Keratinocyte (primary cell): ENCODE results near the gene HOXC11.

Experiments
- EZH2 ChIP-seq: IDR thresholded peaks from one replicate; pipeline ENCODE4 v1.6.1; 2012; ENCODE audit warnings: inconsistent platforms, mild to moderate bottlenecking, low read length, moderate library complexity
- TF ChIP-seq, protein P1 (sequence below), 3 experiments: IDR thresholded peaks in 1 of 3; conservative IDR thresholded peaks in 1 of 3; optimal IDR thresholded peaks in 1 of 3; 2 replicates in 2 of 3; 3 replicates in 1 of 3; pipeline versions ENCODE3 to v1.5.1; 2011; ENCODE audit warnings: low read length in 3 of 3, mild to moderate bottlenecking in 3 of 3, moderate library complexity in 2 of 3, control low read depth in 1 of 3, inconsistent platforms in 1 of 3; ENCODE audit not compliant: insufficient read depth in 2 of 3; ENCODE audit errors: extremely low read depth in 1 of 3

DNA sequence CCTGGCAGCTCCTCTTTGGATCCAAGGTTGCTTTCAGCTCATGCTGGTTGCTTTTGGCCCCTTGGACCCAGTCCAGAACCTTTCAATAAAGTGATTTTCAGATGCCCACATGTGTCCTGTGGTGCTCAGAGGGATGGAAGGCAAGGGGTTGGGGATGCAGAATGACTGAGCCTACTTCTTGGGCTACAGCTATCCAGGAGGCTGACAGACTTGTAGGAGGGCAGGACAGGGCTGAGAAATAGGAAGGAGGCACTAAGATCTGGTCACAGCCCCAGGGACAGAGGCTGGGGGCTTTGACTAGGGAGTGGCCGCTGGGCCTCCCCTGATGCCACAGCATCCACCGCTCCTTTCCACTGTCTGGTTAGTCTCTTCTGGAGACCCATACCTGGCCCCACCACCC is 1.2 kb upstream of the HOXC11 start:
- TF ChIP-seq, protein P1, sequence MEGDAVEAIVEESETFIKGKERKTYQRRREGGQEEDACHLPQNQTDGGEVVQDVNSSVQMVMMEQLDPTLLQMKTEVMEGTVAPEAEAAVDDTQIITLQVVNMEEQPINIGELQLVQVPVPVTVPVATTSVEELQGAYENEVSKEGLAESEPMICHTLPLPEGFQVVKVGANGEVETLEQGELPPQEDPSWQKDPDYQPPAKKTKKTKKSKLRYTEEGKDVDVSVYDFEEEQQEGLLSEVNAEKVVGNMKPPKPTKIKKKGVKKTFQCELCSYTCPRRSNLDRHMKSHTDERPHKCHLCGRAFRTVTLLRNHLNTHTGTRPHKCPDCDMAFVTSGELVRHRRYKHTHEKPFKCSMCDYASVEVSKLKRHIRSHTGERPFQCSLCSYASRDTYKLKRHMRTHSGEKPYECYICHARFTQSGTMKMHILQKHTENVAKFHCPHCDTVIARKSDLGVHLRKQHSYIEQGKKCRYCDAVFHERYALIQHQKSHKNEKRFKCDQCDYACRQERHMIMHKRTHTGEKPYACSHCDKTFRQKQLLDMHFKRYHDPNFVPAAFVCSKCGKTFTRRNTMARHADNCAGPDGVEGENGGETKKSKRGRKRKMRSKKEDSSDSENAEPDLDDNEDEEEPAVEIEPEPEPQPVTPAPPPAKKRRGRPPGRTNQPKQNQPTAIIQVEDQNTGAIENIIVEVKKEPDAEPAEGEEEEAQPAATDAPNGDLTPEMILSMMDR (optimal IDR thresholded peaks at IDR 0.05 in 1 of 3, IDR thresholded peaks at IDR 0.05 in 1 of 3, conservative IDR thresholded peaks at IDR 0.05 in 1 of 3; ENCODE audit: extremely low read depth in 1 of 3, insufficient read depth in 2 of 3, low read length in 3 of 3) = no peak
- TF ChIP-seq EZH2 = no peak
